ENCODE results near the gene FFAR2. TPM values are rescaled to one million over a fixed set of nuclear protein-coding genes. Genes with fewer than 3 reads are reported as not detected.
"Not testable (repeated sequence)": the region's sequence is repeated elsewhere in the genome, so short reads cannot be mapped to it uniquely, and the experiment has no call there.

FFAR2 gene
- total RNA-seq, 1 experiment from 2014 or later: not detected

DNA sequence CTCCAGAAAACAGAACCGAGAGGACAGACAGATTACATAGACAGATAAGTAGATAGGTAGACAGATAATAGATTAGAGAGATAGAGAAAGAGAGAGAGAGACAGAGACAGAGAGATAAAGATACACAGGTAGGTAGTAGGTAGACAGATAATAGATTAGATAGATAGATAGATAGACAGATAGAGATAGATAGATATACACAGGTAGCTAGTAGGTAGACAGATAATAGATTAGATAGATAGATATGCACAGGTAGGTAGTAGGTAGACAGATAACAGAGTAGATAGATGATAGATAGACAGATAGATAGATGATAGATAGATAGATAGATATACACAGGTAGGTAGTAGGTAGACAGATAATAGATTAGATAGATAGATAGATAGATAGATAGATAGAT, 10.1 kb downstream of the FFAR2 start:
- Histone ChIP-seq H3K36me3 (replicated peaks; ENCODE audit: control insufficient read depth, insufficient read depth, low read length) (no peaks in the 10 kb centered on the region), H3K4me3 (ENCODE audit: insufficient read depth, low read depth, low read length) (no peak overlapping the region)
- no peak for DNase-seq

DNA sequence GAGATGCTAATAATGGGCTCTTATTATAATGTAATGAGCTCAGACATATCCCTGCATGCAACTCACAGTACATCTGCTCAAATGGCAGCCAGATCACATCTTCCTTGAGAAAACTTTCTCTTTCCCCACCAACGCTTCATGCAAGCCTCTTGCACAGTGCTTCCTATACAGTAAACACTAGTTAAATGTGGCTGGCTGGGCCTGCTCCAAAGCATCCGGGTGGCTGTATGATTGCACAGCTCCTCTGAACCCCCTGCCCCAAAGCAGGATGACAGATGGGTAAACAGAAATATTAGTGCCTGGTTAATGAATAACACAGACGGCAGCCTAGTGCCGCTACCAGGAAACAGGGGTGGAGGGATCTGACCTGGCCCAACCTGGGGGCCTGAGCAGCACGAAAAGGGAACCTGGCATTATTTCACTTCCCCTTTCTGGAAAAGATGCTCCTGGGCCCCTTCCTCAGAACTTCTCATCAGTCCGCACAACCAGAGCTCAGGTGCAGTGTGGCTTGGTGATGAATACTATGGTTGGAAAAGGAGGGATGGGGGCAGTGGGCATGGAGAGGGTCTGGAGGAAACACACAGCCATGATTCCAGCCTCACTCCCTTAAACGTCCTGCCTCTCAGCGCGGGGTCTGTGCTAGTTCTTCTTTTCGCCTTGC, 10.8 kb downstream of the FFAR2 start:
- DNase-seq: no peak
- Histone ChIP-seq H3K4me3 (ENCODE audit: insufficient read depth, low read depth, low read length) (no peak overlapping the region), H3K27me3 (ENCODE audit: control insufficient read depth, insufficient read depth, low read length) (no peaks in the 10 kb centered on the region), H3K36me3 (replicated peaks; ENCODE audit: control insufficient read depth, insufficient read depth, low read length) (no peaks in the 10 kb centered on the region)

More for the DNA sequence above, 10.1 kb downstream of the FFAR2 start:
- no peaks in the 10 kb centered on the region for H3K27me3 ChIP-seq (ENCODE audit: control insufficient read depth, insufficient read depth, low read length)

DNA sequence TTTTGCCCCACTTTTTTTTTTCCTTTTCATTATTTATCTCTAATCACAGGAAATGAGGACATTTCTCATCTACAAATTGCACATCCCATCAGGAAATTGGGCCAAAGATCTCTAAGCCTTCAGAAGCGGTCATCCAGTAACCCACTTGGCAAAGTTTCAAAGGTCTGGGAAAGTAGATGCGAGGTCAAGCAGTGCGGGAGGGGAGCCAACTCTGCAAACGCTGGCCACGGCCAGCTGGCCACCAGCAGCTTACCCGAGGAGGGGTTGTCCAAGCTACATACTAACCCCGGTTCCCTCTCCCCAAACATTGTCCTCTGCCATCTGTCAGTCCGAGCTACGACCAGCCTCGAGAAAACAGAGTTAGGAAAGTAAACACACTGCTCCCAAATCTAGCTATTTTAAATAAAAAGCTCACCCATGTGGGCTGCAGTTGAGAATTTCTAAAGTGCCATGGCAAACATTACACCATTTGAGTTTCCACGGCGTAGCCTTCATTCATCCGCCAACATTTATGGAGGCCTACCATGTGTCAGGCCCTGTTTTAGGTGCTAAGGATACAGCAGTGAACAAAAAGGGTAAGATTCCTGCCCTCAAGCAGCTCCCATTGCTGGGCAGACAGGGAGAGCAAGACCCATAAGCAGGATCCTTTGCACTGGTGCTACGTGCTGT, 11.5 kb downstream of the FFAR2 start:
- no peaks in the 10 kb centered on the region for H3K27me3 ChIP-seq (ENCODE audit: control insufficient read depth, insufficient read depth, low read length)
- H3K36me3 ChIP-seq (replicated peaks; ENCODE audit: control insufficient read depth, insufficient read depth, low read length): no peaks in the 10 kb centered on the region
- no peak for DNase-seq
- H3K4me3 ChIP-seq (ENCODE audit: insufficient read depth, low read depth, low read length): no peak overlapping the region

DNA sequence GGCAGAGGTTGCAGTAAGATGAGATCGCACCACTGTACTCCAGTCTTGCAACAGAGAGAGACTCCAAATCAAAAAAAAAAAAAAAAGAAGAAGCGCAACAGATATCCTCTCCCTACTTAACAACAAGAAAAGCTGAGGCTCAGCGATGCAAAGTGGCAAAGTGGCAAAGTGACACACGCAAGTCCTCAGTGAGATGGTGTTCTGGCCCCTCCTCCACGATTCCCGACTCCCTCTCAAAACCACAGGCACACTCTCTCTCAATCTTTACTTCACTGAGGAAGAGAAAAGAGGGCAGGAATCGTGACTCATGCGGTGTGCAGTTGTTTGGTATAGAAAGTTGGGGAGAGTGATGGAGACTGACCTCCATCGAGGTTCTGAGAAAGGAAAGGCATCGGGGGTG, 12.6 kb downstream of the FFAR2 start:
- Histone ChIP-seq H3K36me3 (replicated peaks; ENCODE audit: control insufficient read depth, insufficient read depth, low read length) (no peaks in the 10 kb centered on the region), H3K4me3 (ENCODE audit: insufficient read depth, low read depth, low read length) (no peak overlapping the region), H3K27me3 (ENCODE audit: control insufficient read depth, insufficient read depth, low read length) (no peaks in the 10 kb centered on the region)
- DNase-seq: no peak

DNA sequence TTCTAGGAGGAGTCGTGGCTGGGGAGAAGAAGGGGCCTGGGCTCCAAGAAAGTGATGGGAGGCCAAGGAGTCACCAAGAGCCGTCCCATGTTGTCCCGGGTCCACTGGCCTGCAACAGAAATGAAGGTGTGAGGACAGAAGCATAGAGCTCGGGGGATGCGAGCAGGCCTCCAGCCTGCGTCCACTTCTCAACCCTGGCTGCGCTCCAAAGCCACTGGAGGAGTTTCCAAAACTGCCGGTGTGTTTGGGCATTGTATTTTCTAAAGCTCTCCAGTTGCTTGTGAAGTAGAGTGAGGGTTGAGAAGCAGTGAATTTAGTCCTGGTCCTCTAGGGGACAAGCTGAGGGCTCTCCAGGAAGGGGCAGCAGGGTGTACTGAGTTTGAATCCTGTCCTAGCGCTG, 13.0 kb downstream of the FFAR2 start:
- Histone ChIP-seq H3K27me3 (ENCODE audit: control insufficient read depth, insufficient read depth, low read length) (no peaks in the 10 kb centered on the region), H3K4me3 (ENCODE audit: insufficient read depth, low read depth, low read length) (no peak overlapping the region), H3K36me3 (replicated peaks; ENCODE audit: control insufficient read depth, insufficient read depth, low read length) (no peaks in the 10 kb centered on the region)
- DNase-seq: no peak

DNA sequence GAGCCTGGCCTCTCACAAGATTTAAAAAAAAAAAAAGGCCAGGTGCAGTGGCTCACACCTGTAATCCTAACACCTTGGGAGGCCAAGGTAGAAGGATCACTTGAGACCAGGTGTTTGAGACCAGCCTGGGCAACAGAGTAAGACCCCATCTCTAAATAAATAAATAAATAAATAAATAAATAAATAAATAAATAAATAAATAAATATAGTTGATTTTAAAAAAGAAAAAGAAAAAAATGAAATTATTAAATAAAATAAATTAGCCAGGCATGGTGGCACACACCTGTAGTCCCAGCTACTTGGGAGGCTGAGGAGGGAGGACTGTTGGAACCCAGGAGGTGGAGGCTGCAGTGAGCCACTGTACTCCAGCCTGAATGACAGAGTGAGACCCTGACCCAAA, 13.7 kb downstream of the FFAR2 start:
- not testable (repeated sequence) for H3K36me3 ChIP-seq (replicated peaks; ENCODE audit: control insufficient read depth, insufficient read depth, low read length); H3K27me3 ChIP-seq (ENCODE audit: control insufficient read depth, insufficient read depth, low read length); H3K4me3 ChIP-seq (ENCODE audit: insufficient read depth, low read depth, low read length); DNase-seq

DNA sequence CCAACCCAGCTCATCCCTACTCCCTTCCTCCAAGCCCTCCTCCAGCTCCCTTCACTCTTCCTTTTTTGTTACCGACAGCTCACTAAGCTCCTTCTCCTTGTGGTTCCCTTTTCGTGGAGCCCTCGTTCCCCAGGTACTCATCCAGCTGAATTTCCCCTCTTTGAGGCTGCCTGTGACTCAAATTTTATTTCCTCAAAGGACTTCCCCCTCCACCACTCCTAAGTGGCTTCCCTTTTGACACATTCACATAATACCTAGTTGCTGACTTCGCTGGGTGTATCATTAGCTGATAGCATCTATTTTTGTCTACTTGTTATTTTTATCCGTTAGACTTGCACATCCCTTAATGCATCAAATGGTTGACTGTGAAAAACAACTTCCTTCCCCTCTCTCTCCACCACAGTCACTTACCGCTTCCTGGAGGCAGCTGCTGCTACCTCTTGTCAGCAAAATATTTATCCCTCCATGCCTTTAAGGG, 14.5 kb downstream of the FFAR2 start:
- Histone ChIP-seq H3K4me3 (ENCODE audit: insufficient read depth, low read depth, low read length) (no peak overlapping the region), H3K27me3 (ENCODE audit: control insufficient read depth, insufficient read depth, low read length) (no peaks in the 10 kb centered on the region), H3K36me3 (replicated peaks; ENCODE audit: control insufficient read depth, insufficient read depth, low read length) (no peaks in the 10 kb centered on the region)
- DNase-seq: no peak

DNA sequence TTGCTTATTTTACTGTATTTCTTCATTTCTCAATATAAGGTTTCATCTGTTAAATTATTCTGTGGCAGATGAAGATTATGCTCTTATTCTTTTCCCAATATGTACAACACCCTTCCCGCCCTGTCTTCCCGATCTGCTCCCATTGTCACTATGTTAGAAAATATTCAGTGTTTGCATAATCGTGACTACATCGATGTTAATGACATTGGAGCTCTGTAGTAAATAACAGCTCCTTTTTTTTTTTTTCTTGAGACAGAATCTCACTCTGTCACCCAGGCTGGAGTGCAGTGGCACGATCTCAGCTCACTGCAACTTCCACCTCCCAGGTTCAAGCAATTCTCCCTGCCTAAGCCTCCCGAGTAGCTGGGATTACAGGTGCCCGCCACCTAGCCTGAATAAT, 14.9 kb downstream of the FFAR2 start:
- H3K4me3 ChIP-seq (ENCODE audit: insufficient read depth, low read depth, low read length); DNase-seq; H3K27me3 ChIP-seq (ENCODE audit: control insufficient read depth, insufficient read depth, low read length); H3K36me3 ChIP-seq (replicated peaks; ENCODE audit: control insufficient read depth, insufficient read depth, low read length): not testable (repeated sequence)

DNA sequence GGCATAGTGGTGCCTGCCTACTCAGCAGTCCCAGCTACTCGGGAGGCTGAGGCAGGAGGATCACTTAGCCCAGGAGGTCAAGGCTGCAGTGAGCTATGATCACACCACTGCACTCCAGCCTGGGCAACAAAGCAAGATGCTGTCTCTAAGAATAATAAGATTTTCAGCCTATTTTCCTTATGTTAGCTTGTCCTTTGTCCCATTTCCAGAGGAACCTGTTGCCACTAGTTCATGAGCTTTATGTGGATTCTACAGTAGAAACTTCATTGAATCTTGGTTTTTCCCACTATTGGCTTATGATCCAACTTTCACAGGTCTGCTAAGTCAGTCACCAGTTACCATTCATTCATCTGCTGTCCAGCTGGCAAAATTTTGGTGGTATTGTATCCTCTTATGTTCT, 18.2 kb downstream of the FFAR2 start:
- no peak for DNase-seq
- Histone ChIP-seq H3K36me3 (replicated peaks; ENCODE audit: control insufficient read depth, insufficient read depth, low read length) (no peaks in the 10 kb centered on the region), H3K27me3 (ENCODE audit: control insufficient read depth, insufficient read depth, low read length) (no peaks in the 10 kb centered on the region), H3K4me3 (ENCODE audit: insufficient read depth, low read depth, low read length) (no peak overlapping the region)

DNA sequence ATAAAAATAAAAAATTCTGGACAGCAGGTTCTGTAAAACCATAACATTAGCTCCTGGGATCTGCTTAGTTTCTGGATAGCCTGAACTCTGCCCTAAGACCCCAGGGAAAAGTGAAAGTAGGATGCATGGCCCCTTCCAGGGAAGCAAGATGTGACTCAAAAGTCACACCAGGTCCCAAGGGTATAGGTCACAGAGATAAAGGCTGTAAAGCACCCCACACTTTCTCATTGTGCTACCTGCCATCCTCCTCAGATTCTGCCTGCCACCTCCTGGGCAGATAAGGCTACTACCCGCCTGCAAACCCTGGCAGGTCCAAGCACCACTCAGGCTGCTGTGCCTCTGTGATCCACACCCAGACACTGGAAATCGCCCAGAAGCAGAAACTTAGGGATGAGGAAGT, 20.6 kb downstream of the FFAR2 start:
- H3K27me3 ChIP-seq (ENCODE audit: control insufficient read depth, insufficient read depth, low read length): no peaks in the 10 kb centered on the region
- no peaks in the 10 kb centered on the region for H3K36me3 ChIP-seq (replicated peaks; ENCODE audit: control insufficient read depth, insufficient read depth, low read length)
- H3K4me3 ChIP-seq (ENCODE audit: insufficient read depth, low read depth, low read length): no peak overlapping the region
- peak; percentile 79 for DNase-seq

DNA sequence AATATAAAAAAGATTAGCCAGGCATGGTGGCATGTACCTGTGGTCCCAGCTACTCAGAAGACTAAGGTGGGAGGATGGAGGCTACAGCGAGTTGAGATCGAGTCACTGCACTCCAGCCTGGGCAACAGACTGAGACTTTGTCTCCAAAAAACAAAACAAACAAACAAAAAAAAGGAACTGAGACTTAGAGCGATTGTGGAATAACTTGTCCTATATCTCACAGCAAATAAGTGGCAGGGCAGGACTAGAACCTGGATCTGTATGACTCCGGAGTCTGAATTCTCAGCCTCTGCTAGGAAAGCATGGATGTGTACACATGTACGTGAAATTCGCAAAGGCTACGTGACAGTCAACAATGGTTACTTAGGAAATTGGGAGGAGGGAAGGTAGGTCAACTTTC, 22.1 kb downstream of the FFAR2 start:
- Histone ChIP-seq H3K27me3 (ENCODE audit: control insufficient read depth, insufficient read depth, low read length) (no peaks in the 10 kb centered on the region), H3K36me3 (replicated peaks; ENCODE audit: control insufficient read depth, insufficient read depth, low read length) (no peaks in the 10 kb centered on the region), H3K4me3 (ENCODE audit: insufficient read depth, low read depth, low read length) (no peak overlapping the region)
- no peak for DNase-seq

DNA sequence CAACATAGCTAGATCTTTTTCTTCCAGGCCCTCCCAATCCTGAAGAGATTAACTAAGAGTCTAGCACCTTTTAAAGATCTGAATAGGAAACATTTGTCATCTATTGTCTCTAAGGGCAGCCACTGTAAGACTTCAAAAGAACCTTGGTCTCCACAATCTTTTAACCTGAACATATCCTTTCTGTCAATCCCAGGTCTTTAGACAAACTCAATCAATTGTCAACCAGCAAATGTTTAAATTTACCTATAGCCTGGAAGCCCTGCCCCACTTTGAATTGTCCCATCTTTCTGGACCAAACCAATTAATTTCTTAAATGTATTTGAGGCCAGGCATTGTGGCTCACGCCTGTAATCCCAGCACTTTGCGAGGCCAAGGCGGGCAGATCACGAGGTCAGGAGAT, 23.0 kb downstream of the FFAR2 start:
- H3K36me3 ChIP-seq (replicated peaks; ENCODE audit: control insufficient read depth, insufficient read depth, low read length); DNase-seq; H3K27me3 ChIP-seq (ENCODE audit: control insufficient read depth, insufficient read depth, low read length): not testable (repeated sequence)

DNA sequence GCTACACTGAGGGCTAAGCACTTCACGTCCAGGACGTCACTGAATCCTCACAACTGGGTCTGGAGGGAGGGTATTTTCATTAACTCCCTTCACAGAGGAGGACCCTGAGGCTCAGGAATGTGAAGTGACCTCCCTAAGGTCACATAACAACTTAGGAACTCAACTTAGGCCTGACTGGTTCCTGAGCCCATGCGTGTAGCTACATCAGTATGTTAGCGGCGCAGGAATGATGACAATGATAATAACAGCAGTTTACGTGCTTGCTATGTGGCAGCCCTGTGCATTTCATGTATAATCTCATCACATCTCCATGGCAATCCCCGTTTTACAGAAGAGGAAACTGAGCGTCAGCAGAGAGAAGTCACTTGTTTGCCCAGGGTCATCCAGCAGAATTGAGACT, 23.9 kb downstream of the FFAR2 start:
- no peak overlapping the region for H3K4me3 ChIP-seq (ENCODE audit: insufficient read depth, low read depth, low read length)
- H3K36me3 ChIP-seq (replicated peaks; ENCODE audit: control insufficient read depth, insufficient read depth, low read length): no peaks in the 10 kb centered on the region
- no peak for DNase-seq
- no peaks in the 10 kb centered on the region for H3K27me3 ChIP-seq (ENCODE audit: control insufficient read depth, insufficient read depth, low read length)

More for the DNA sequence above, 23.0 kb downstream of the FFAR2 start:
- not testable (repeated sequence) for H3K4me3 ChIP-seq (ENCODE audit: insufficient read depth, low read depth, low read length)

DNA sequence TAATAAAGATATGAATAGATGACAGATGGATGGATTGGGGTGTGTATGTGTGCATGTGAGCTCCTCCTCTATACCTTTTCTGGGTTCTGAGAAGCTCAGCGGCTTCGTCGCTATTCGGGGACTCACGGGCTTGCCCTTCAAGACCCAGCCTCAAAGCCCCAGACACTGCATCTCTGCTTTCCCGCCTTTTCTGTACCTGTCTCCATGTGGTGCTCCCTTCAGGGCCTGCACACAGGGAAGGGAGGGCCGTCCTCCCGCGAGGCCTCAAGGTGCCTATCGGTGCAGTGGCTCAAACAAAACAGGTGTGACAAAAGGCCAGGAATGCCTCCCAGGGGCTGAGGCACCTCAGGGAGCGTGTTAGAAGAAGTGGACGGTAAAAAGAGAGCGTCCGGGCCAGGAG, 26.0 kb downstream of the FFAR2 start:
- no peaks in the 10 kb centered on the region for H3K36me3 ChIP-seq (replicated peaks; ENCODE audit: control insufficient read depth, insufficient read depth, low read length)
- no peaks in the 10 kb centered on the region for H3K27me3 ChIP-seq (ENCODE audit: control insufficient read depth, insufficient read depth, low read length)
- no peak overlapping the region for H3K4me3 ChIP-seq (ENCODE audit: insufficient read depth, low read depth, low read length)
- DNase-seq: no peak

DNA sequence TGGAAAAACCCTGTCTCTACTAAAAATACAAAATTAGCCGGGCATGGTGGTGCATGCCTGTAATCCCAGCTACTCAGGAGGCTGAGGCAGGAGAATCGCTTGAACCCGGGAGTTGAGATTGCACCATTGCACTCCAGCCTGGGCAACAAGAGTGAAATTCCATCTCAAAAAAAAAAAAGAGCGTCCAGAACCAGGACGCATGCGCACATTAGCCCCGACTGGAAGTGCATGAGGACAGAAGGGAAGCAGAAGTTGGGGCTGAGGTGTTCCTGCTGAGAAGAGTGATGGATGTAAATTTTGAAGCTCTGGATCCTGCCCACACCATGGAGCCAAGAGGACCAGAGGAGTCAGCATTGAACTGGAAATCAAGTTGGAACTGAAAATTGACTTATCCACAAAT, 26.5 kb downstream of the FFAR2 start:
- not testable (repeated sequence) for H3K27me3 ChIP-seq (ENCODE audit: control insufficient read depth, insufficient read depth, low read length); H3K4me3 ChIP-seq (ENCODE audit: insufficient read depth, low read depth, low read length); DNase-seq; H3K36me3 ChIP-seq (replicated peaks; ENCODE audit: control insufficient read depth, insufficient read depth, low read length)

All from H7 (cell line).